ENCODE measurements around the gene THPO.

DNA sequence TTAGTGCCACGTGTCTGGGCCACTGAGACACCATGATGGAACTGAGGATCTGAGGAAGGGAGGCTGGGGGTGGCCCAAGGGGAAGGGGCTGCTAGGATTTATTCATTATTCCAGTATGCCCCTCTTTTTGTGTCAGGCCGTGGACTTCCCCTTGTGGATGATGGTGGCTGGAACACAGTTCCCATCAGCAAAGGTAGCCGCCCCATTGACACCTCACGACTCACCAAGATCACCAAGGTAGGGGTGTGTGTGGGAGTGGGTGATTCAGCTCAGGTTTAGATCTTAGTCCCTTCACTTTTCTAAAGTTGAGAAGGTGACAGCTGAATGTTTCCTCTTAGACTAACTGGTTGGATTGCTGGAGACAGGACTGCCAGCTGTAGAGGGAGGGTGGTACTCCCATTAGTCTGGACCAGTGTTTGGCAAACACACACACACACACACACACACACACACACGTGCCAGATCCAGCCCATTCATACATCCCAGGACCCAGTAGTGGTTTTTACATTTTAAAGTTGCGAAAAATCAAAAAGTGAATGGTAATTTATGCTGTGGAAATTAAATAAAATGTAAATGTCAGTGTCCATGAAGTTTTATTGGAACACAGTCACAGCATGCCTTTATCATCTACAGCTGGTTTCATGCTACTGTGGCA is 52.2 kb downstream of the THPO start:
- TF ChIP-seq, protein P1, sequence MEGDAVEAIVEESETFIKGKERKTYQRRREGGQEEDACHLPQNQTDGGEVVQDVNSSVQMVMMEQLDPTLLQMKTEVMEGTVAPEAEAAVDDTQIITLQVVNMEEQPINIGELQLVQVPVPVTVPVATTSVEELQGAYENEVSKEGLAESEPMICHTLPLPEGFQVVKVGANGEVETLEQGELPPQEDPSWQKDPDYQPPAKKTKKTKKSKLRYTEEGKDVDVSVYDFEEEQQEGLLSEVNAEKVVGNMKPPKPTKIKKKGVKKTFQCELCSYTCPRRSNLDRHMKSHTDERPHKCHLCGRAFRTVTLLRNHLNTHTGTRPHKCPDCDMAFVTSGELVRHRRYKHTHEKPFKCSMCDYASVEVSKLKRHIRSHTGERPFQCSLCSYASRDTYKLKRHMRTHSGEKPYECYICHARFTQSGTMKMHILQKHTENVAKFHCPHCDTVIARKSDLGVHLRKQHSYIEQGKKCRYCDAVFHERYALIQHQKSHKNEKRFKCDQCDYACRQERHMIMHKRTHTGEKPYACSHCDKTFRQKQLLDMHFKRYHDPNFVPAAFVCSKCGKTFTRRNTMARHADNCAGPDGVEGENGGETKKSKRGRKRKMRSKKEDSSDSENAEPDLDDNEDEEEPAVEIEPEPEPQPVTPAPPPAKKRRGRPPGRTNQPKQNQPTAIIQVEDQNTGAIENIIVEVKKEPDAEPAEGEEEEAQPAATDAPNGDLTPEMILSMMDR (IDR thresholded peaks at IDR 0.05; ENCODE audit: poor library complexity, severe bottlenecking), result no peak
- TF ChIP-seq MXI1 (conservative IDR thresholded peaks at IDR 0.05; ENCODE audit: poor library complexity, severe bottlenecking) (no peak), EP300 (conservative IDR thresholded peaks at IDR 0.05; ENCODE audit: poor library complexity, severe bottlenecking) (no peak), POLR2AphosphoS5 (IDR thresholded peaks at IDR 0.05) (no peak)
- TF ChIP-seq, protein P2, sequence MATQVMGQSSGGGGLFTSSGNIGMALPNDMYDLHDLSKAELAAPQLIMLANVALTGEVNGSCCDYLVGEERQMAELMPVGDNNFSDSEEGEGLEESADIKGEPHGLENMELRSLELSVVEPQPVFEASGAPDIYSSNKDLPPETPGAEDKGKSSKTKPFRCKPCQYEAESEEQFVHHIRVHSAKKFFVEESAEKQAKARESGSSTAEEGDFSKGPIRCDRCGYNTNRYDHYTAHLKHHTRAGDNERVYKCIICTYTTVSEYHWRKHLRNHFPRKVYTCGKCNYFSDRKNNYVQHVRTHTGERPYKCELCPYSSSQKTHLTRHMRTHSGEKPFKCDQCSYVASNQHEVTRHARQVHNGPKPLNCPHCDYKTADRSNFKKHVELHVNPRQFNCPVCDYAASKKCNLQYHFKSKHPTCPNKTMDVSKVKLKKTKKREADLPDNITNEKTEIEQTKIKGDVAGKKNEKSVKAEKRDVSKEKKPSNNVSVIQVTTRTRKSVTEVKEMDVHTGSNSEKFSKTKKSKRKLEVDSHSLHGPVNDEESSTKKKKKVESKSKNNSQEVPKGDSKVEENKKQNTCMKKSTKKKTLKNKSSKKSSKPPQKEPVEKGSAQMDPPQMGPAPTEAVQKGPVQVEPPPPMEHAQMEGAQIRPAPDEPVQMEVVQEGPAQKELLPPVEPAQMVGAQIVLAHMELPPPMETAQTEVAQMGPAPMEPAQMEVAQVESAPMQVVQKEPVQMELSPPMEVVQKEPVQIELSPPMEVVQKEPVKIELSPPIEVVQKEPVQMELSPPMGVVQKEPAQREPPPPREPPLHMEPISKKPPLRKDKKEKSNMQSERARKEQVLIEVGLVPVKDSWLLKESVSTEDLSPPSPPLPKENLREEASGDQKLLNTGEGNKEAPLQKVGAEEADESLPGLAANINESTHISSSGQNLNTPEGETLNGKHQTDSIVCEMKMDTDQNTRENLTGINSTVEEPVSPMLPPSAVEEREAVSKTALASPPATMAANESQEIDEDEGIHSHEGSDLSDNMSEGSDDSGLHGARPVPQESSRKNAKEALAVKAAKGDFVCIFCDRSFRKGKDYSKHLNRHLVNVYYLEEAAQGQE (IDR thresholded peaks at IDR 0.05; ENCODE audit: borderline replicate concordance), result no peak
